Pons (tissue), 1 donor: ENCODE measurements around the gene DNAJC16.
A peak's percentile ranks its signal among the peaks of the same experiment; 100 is the strongest.
"Not testable (repeated sequence)": the region's sequence is repeated elsewhere in the genome, so short reads cannot be mapped to it uniquely, and the experiment has no call there.

Experiments used
- DNase-seq: peaks from one replicate; pipeline ENCODE4 v3.0.0-alpha.2; 2016; ENCODE audit warnings: low spot score

DNAJC16 gene

GRCh38 chr1:15507278-15507677 lies 19.4 kb upstream of the DNAJC16 start:
- no peak for DNase-seq

DNA sequence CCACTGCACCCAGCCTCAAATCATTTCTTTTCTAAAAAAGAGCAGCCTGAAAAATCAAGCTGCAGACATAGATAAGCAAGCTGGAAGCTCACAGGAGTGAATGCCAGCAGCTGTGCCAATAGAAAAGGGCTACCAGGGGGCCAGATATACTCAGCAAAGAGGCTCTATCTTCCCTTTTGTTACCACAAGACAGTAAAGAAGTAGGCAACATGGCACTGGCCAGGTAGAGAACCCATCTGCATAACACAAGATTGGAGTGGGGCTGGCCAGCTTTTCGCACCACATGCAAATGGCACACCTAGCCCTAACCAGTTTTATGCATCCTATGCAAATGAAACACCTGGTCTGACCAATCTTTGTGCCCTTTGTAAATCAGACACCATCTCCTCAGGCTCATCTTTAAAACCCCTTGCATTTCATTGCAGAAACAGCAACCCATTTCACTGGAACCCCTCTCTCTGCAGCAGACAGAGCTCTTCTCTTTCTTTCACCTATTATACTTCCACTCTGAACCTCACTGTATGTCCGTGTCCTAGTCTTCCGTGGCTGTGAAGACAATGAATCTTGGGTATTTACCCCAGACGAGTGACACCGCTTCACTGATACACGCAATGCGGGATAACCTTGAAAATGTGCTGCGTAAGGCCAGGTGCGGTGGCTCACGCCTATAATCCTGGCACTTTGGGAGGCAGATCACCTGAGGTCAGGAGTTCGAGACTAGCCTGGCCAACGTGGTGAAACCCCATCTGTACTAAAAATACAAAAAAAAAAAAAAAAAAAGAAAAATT lies 17.8 kb upstream of the DNAJC16 start:
- DNase-seq: no peak

GRCh38 chr1:15509586-15509985 lies 17.1 kb upstream of the DNAJC16 start:
- DNase-seq: no peak

DNA sequence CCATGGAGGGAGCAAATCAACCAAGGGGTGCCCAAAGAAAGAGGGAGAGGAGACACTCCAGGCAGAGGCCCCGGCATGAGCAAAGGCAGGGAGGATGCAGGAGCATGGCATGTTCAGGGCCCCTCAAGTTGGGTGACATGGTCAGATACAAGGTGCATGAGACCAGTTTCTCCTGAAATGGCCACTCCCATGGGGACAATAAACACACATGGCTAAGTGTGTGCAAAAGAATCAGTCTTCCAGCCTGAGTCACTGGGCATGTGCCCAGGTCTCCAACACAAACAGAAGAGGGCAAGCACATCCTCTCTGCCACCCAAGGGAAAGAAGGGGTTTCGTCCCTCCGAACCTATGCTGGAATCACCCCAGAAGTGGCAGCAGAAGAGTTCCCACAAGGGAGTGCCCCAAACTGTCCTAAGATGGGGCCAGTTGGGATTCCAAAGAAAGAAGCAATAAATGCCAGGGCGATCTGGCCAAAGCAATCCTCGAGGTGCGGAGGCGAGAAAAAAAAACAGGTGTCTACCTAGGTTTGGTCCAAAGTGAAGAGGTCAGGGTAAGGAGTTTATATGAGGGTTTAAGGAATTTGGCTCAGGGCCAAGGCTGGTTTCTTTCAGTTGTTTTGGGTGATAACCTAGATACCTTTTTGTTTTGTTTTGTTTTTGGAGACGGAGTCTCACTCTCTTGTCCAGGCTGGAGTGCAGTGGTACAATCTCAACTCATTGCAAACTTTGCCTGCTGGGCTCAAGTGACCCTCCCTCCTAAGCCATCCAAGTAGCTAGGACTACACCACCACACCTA lies 15.8 kb upstream of the DNAJC16 start:
- DNase-seq: no peak

- DNase-seq: peak; percentile 40
Measured at GRCh38 chr1:15513192-15513591, 13.5 kb upstream of the DNAJC16 start.

DNA sequence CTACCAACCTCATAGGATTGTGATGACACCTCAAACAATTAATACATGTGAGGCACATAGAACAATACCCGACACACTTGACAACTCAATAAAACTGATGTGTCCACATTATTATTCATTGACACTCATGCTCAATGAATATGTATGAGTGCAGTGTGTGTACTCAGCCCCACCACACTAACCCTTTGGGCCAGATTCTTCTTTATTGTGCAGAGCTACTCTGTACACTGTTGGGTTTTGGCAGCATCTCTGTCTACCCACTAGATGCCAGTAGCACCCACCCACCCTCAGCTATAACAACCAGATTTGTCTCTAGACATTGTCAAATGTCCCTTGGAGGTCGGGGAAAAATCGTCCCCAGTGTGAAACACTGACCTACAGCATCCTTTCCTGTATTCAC lies 12.7 kb upstream of the DNAJC16 start:
- DNase-seq: no peak

DNA sequence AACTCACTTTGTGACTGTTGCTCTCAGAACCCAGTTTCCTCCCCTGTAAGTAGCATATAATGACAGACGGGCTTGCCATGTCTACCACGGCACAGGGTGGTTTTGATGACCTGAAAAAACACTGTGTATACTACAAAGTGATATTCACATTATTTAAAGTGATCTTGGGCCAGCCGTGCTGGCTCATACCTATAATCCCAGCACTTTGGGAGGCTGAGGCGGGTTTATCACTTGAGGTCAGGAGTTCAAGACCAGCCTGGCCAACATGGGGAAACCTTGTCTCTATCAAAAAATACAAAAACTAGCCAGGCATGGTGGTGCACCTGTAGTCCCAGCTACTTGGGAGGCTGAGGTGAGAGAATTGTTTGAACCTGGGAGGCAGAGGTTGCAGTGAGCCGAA lies 12.1 kb upstream of the DNAJC16 start:
- not testable (repeated sequence) for DNase-seq

DNA sequence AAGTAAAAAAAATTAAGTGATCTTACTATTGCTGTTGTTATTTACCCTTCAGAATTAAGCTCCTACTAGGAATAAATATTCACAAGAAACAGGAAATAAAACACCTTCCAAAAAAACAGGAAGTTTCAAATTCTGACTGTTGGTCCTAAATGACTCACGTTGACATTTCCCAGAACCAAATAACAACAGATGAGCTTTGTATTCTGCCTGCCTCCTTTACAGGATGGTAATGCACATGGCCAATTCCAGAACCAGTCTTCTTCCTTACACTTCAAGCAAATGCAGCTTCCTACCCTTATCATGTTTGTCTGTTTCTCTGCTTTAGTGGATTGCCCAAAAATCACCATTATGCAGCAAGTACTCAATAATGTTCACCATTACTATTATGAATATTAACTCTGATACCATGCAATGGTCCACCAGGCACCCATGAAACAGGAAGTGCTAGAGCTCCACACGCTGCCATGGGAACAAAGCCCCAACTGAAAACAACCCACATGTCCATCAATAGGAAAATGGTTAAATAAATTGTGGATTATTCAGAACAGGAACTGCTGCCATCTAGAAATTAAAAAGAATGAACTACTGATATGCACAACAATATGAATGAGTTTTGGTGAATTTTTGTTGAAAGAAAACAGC lies 11.5 kb upstream of the DNAJC16 start:
- DNase-seq: no peak

DNA sequence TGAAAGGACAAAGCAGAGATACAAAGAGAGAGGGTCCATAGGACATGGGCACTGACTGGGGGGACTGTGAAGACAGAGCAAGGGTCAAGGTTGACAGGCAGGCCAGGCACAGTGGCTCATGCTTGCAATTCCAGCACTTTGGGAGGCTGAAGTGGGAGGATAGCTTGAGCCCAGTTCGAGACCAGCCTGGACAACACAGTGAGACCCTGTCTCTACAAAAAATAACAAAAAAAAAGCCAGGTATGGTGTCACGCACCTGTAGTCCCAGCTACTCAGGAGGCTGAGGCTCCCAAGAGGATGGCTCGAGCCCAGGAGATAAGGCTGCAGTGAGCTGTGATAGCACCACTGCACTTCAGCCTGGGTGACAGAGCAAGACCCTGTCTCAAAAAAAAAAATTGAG lies 7.0 kb upstream of the DNAJC16 start:
- DNase-seq: no peak

- DNase-seq: not testable (repeated sequence)
Measured at GRCh38 chr1:15521206-15521906, 5.3 kb upstream of the DNAJC16 start.

GRCh38 chr1:15522551-15522950 lies 4.1 kb upstream of the DNAJC16 start:
- no peak for DNase-seq

GRCh38 chr1:15523104-15524020 lies 3.3 kb upstream of the DNAJC16 start:
- DNase-seq: peak; percentile 72

- DNase-seq: no peak
Measured at GRCh38 chr1:15524021-15524282, 2.7 kb upstream of the DNAJC16 start, which contains the start of gene CASP9. CASP9 (minus strand) TSS chr1:15524215; CDS start chr1:15524200, 15 bp downstream.

GRCh38 chr1:15524283-15525049 lies 2.2 kb upstream of the DNAJC16 start:
- DNase-seq: peak; percentile 99

- DNase-seq: peak; percentile 66
Measured at GRCh38 chr1:15525050-15526020, 1.3 kb upstream of the DNAJC16 start.

GRCh38 chr1:15526021-15526489 lies 593 bp upstream of the DNAJC16 start:
- DNase-seq: no peak

GRCh38 chr1:15531003-15531402 lies 4.4 kb downstream of the DNAJC16 start:
- DNase-seq: no peak

GRCh38 chr1:15531682-15532081 lies 5.0 kb downstream of the DNAJC16 start:
- no peak for DNase-seq

GRCh38 chr1:15538771-15539170 lies 12.1 kb downstream of the DNAJC16 start:
- no peak for DNase-seq
